ENCODE measurements around the gene PTBP1.

Gene PTBP1

DNA sequence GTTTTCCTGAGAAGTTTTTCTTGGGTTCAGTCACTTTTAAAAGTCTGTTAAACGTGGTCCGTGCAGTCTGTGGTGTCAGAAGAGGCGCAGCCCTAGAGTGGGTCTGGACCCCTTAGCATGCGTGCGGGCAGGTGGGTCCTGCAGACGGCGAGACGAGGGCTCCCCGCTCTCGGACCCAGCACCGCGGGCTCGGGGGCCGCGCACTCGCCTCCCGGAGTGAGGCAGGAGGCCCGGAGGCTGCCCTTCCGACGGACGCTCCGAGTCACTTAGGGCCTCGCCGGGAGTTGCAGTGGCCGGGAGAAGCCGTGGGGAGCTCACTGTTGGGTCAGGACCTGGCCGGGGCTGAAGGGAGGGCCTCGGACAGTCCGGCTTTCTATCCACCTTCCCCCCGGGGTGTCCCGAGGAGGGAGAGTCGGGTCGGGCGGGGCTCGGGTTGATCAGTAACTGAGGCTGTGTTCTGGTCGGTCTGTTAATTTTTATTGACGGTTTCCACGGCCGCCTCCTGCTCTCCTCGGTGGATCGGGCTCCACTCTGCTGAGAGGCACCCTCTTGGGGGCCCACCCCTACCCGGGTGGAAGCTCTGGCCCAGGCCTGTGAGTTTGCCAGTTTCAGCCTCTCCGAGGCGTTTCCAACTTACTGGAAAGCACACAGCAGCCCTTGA is 1.3 kb downstream of the PTBP1 start:
- DNase-seq, result no peak

DNA sequence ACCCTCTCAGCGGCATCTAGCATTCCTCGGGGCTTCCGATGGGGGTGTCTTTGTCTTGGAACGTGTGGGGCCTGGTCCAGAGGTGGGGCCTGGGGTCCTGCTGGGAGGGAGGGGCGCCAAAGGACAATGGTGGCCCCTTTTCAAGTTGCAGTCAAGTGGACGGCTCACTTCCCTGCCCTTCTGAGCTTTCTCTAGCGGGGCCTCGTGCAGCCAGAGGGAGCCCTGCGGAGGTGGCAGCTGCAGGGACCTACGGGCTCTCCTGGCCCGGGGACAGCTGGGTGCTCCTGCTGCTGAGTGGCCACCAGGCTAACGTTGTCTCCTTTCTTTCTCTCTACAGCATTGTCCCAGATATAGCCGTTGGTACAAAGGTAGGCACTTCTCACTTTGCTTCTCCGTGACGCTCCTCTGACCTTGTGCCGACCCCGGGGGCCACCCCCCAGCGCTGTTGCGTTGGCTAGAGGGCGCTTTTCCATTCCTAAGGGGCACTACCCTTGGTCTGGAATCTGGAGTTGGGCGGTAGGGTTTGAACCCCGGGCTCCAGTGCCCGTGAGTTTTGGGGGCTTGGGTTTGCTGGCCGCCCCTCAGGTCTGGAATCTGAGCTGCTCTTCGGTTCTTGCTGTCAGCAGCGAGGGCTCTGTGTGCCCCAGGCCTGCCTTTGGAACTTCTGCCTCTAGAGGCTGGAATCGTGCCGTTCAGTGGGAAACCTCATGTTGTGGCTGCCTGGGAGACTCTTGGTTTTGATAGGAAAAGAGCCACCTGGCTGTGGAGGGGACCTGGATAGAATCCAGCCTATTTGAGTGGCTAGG is 2.0 kb downstream of the PTBP1 start:
- DNase-seq, result no peak

DNA sequence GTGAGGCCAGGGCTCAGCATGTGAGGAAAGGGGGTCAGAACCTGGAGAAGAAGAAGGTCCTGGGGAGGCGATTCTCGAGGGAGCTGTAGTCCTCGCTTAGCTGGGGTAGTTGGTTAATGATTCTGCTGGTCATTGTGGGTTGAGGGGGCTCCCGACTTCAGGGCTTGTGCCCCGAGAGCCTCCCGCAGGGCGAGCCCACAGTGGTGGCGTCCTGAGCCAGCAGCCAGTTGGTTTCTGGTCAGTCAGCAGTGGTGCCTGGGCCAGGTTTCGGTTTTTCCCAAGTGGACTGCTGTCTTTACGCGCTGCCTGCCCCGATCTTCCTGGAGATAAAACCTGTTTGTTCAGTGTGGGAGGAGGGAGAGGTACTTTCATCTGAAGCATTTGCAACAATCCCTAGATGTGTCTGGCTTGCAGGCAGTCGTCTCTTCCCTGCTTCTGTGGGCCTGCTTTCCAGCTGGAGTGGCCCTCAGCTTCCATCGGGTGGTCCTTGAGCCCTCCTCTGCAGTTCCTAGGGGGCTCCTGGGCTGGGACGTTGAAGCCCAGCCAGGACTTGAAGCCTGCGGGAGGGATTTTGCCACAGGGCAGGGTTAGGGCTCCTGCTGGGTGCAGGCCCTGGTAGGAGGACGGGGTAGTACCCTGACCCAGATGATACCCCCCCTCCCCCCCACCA is 3.2 kb downstream of the PTBP1 start:
- no peak for DNase-seq

DNA sequence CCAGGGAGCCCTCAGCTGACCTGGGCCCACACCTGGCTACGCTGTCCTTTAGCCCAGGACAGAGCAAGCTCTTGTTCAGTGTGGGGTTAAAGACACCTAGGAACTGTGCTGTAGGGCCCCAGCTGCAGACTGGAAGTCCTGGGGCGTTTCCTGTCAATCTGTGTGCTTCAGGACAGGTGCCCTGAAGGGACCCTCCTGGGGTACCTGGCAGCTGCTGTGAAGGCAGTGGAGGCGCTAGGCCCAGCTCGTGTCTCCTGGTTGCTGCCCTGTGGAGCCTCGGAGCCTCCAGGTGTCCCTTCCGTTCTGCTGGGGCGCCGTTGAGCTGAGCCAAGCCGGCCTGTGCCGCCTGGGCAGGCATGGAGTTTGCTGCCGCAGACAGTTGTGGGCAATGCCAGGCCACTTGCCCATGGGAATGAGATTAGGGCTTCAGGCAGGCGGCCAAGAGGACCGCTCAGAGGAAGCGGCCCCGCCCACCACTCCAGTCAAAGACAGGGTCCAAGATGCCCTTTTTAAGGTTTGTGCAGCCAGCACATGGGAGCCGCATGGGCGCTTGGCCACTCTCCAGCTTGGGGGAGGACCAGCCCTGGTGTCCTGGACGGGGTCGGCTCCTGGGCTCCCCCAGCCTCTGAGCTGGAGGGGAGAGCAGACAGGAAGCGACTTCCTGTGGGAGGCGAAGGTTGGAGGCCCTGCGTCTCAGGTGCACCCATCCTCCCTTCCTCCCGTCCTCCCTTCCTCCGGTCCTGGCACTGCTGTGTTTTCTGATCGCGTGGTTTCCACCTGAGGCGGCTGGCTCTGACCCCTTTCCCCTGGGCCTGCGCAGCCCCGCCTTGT is 4.0 kb downstream of the PTBP1 start:
- no peak for DNase-seq

DNA sequence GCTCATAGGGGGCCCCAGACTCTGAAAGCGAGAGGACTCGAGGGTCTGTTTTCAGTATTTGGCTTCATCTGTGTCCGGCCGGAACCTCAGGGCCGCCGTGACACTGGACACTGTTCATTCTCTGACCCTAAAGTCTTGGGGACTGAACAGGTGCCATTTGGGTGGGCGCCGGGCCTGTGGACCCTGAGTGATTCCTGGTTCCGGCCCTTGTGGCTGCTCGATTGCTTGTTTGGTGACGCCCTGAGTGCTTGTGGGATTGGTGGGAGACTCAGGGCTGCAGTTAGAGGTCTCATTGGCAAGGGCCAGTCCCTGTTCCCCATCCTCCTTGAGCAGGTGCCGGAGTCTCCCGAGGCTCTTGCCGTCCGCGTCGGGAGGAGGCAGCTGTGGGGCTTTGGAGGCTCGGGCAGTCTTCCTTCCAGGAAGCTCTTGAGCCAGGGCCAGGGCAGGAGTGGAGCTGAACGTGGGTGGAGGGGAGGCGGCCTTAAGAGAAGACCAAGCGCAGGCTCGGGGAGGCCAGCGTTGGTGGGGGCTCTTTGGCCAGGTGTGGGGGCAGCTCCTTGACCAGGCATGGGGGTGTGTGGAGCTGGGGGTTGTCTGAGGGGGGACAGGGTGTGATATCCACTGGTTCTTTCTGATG is 4.7 kb downstream of the PTBP1 start:
- DNase-seq, result no peak

DNA sequence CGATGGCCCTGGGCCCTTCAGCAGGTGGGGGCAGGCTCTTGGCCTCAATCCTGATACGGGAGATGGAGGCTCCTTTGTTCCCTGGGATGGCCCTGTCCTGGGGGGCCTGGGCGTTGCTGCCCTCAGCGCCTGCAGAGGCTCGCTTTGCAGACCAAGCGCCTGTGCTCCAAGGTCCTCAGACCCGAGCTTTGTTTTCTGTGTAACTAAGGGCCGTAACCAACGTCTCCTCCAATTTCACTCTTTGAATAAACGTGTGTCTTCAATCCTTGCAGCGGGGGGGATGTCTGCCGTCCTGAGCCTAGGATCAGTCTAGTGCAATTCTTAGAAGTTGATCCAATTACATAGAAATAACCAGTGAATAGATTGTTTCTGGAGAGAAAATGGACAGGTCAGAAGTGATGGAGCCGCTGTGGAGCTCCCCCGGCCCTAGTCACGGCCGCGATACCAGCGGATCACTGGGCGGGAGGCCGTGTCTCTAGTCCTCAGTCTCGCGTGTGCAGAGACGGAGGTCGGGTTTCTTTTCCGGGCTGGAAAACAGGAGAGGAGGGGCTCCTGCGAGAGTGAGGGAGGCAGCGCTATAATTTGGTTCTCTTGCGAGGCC is 5.3 kb downstream of the PTBP1 start:
- DNase-seq, result no peak

DNA sequence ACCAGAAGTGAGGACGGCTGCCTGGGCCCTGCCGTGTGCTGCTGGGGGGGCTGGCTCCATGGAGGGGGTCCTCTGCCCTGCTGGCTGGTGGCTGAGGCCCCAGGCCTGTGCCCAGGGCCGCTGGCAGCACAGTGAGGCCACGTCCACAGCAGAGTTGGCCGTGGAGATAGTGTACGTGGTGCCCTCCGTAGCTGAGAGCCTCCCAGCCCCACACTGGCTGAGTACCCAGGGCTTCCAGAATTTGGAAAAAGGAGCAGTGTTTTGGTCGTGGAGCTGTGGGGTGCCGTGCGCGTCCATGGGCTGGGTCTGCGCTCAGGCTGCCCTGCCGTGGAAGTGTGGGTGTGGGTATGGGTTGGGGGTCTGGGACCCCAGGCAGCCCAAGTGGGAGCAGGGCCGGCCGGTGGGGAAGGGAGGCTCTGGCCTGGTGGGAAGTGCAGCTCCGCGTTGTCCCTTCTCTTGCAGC is 5.9 kb downstream of the PTBP1 start:
- no peak for DNase-seq

DNA sequence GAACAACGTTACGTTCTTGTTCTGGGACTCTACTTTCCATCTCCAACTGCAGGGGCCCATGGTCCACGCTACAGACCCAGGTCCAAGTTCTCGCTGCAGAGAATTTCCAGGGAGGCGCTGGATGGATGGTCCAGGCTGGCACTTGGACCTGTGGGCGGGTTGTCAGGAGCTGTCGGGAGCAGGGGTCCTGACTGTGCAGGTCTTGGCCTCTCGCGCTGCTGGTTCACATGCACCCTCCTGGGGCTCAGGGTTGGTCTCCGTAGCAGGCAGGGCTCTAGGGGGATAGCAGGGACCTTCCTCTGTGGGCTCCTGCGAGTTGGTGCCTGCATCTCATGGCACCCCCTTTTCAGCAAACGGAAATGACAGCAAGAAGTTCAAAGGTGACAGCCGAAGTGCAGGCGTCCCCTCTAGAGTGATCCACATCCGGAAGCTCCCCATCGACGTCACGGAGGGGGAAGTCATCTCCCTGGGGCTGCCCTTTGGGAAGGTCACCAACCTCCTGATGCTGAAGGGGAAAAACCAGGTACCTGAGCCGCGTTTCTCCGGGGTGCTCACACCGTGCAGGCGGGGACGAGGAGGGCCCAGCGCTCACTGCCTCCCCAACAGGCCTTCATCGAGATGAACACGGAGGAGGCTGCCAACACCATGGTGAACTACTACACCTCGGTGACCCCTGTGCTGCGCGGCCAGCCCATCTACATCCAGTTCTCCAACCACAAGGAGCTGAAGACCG is 6.6 kb downstream of the PTBP1 start:
- DNase-seq, result no peak

DNA sequence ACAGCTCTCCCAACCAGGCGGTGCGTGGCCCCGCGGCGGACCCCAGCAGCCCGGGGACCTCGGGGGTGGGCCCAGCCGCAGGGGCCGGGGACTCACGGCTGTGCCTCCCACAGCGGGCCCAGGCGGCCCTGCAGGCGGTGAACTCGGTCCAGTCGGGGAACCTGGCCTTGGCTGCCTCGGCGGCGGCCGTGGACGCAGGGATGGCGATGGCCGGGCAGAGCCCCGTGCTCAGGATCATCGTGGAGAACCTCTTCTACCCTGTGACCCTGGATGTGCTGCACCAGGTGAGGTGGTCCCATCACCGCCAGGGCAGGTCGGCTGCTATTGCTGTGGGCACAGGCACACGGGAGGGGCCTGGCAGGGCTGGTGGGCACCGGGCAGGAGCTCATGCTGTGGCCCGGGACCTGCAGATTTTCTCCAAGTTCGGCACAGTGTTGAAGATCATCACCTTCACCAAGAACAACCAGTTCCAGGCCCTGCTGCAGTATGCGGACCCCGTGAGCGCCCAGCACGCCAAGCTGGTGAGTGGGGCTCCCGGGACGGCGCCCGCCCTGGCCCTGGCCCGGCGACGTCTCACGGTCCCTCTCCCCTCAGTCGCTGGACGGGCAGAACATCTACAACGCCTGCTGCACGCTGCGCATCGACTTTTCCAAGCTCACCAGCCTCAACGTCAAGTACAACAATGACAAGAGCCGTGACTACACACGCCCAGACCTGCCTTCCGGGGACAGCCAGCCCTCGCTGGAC is 7.3 kb downstream of the PTBP1 start:
- DNase-seq, result no peak

DNA sequence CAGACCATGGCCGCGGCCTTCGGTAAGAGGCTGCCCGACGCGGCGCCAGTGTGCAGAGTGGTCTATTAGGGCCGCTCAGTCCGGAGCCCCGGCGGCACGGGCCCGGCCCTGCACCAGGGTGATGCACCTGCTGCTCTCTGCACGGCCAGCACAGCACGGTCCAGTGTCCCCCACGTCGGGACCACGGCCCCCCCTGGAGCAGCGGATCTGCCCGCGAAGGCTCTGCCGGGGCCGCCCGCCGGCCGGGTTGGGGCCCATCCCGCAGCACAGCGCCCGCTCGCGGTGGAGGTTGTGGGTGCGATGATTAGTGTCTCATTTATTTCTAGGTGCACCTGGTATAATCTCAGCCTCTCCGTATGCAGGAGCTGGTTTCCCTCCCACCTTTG is 7.9 kb downstream of the PTBP1 start:
- DNase-seq, result no peak

DNA sequence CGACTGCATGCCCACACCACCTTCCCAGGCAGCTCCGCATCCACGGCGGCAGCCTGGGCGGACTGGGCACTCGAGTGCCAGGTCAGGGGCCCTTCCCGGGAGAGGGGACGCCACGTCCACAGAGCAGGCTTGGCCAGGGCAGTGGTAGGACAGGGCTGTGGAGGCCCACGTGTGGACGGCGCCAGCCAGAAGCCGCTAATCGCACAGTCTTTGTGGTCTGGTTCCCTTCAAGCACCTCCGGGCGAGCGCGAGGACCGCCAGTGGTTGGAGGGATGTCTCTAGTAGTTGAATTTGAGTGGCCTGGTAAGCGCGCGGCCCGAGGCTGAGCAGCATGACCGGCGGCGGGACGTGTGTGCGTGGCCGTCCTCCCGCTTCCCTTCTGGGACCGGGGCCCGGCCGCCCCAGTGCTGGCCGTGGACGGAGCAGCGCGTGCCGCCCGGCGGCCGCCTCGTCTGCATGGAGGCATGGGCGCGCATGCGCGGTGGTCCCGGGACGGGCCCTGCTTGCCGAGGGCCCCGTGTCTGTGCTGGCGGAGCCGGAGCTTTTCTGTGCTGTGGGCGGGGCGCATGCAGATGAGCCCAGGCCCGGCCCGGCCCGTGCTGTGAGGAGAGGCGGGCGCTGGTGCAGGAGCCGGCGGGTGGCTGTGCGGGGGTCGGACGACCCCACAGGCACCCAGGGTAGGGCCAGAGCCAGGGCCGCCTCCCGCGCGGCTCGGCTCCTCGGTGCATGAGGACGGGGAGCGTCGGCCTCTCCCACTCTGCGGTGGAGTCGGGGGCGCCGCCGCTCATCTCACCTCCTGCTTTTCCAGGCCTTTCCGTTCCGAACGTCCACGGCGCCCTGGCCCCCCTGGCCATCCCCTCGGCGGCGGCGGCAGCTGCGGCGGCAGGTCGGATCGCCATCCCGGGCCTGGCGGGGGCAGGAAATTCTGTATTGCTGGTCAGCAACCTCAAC is 8.6 kb downstream of the PTBP1 start:
- DNase-seq, result no peak

DNA sequence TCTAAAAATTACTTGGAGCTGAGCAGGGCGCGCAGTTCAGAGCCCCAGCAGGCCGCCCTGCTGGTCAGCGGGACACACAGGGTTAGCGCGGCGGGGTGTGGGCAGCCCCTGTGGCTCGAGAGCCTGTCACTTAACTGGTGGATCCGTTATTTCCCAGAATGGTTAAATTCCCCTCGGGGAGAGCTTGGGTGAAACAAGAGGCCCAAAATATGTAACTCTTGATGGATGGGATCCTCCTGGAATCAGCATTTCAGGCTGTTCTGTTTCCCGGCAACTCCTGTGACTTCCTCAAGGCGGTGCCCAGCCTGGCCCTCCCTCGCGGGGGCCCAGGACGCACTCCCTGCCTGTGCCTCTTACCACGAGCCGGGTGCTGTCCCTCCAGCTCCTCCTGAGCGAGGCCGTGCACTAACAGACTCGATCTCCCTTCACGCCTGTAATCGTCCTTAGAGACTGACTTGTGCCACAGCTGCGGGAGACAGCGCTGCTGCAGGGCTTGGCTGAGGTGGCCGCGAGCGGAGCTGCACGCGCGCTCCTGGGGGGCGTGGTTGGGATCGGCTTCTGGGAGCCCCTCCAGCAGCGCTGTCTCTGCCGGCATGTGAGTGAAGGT is 9.7 kb downstream of the PTBP1 start:
- no peak for DNase-seq

DNA sequence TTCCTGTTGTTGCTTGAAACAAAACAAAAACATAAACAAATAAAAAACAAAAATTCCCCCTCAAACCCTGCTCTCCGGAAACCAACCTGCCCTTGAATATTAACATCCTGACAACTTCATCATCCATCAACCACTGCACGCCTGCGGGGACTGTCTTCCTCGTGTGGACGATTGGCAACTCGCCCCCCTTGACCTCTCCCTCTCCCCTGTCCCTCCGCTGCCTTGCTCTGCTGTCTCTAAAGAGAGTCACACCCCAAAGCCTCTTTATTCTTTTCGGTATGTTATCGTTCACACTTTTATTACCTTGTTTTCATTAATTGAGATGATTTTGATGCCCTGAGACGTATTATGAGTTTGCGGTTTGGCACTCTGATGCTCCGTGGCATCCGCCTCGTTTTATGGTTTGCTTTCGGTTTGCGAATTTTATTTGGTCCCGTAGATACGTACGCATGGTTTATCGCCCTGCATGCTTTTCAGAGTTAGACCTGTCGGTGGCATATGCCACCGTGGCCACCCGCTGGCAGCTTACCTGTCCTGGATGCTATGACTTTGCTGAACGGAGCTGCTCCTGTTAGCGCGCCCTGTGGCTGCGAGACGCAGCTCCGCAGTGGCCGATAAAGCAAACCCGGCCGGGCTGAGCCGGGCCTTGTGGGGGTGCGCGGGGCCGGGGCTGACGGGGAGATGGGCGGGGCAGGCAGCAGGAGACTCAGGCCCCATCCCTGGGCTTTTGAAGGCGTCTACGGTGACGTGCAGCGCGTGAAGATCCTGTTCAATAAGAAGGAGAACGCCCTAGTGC is 10.6 kb downstream of the PTBP1 start:
- no peak for DNase-seq

DNA sequence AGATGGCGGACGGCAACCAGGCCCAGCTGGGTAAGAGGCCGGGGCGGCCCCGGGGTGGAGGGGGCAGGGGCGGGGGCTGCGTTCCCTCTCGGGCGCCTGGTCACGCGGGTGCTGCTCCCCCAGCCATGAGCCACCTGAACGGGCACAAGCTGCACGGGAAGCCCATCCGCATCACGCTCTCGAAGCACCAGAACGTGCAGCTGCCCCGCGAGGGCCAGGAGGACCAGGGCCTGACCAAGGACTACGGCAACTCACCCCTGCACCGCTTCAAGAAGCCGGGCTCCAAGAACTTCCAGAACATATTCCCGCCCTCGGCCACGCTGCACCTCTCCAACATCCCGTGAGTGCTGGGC is 11.1 kb downstream of the PTBP1 start:
- DNase-seq, result no peak

DNA sequence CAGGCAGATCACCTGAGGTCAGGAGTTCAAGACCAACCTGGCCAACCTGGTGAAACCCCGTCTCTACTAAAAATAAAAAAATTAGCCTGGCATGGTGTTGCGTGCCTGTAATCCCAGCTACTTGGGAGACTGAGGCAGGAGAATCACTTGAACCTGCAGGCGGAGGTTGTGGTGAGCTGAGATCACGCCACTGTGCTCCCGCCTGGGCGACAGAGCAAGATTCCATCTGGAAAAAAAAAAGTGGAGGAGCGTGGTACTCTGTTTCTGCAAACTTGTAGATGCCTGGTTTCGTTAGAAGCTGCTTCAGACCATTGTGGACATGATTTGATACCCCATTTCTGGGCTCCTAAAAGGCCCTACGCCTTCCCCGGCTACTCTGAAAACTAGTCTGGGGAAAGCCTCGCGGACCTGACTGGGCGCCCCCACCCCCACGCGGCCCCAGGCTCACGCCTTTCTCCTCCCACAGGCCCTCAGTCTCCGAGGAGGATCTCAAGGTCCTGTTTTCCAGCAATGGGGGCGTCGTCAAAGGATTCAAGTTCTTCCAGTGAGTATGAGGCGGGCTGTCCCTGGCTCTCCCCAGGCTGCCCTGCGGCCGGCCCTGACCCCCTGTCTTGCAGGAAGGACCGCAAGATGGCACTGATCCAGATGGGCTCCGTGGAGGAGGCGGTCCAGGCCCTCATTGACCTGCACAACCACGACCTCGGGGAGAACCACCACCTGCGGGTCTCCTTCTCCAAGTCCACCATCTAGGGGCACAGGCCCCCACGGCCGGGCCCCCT is 13.0 kb downstream of the PTBP1 start:
- no peak for DNase-seq

DNA sequence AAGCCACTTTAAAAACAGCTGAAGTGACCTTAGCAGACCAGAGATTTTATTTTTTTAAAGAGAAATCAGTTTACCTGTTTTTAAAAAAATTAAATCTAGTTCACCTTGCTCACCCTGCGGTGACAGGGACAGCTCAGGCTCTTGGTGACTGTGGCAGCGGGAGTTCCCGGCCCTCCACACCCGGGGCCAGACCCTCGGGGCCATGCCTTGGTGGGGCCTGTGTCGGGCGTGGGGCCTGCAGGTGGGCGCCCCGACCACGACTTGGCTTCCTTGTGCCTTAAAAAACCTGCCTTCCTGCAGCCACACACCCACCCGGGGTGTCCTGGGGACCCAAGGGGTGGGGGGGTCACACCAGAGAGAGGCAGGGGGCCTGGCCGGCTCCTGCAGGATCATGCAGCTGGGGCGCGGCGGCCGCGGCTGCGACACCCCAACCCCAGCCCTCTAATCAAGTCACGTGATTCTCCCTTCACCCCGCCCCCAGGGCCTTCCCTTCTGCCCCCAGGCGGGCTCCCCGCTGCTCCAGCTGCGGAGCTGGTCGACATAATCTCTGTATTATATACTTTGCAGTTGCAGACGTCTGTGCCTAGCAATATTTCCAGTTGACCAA is 13.7 kb downstream of the PTBP1 start:
- DNase-seq, result no peak

DNA sequence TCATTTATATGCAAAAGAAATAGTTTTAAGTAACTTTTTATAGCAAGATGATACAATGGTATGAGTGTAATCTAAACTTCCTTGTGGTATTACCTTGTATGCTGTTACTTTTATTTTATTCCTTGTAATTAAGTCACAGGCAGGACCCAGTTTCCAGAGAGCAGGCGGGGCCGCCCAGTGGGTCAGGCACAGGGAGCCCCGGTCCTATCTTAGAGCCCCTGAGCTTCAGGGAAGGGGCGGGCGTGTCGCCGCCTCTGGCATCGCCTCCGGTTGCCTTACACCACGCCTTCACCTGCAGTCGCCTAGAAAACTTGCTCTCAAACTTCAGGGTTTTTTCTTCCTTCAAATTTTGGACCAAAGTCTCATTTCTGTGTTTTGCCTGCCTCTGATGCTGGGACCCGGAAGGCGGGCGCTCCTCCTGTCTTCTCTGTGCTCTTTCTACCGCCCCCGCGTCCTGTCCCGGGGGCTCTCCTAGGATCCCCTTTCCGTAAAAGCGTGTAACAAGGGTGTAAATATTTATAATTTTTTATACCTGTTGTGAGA is 14.3 kb downstream of the PTBP1 start:
- DNase-seq, result no peak
